PFSK-1 (cell line): ENCODE measurements around the gene MAPT.

Experiments used
- POLR2AphosphoS5 ChIP-seq: IDR thresholded peaks from 2 replicates; pipeline ENCODE4 v1.6.1; 2012; ENCODE audit warnings: low read depth, mild to moderate bottlenecking, control low read depth, low read length, moderate library complexity
- TAF1 ChIP-seq: IDR thresholded peaks from 2 replicates; pipeline ENCODE4 v1.6.1; 2012; ENCODE audit warnings: low read length, control low read depth, borderline replicate concordance; ENCODE audit not compliant: insufficient read depth
- TF ChIP-seq, protein P1 (sequence below), 2 experiments: IDR thresholded peaks; 2 replicates each; pipeline versions ENCODE4 v1.6.1 to v1.8.0; 2011 to 2012; ENCODE audit warnings: low read depth in 2 of 2, low read length in 2 of 2, control low read depth in 1 of 2, inconsistent platforms in 1 of 2, mild to moderate bottlenecking in 1 of 2, moderate library complexity in 1 of 2; ENCODE audit not compliant: insufficient read depth in 1 of 2

GRCh38 chr17:45908935-45909334 is 14.6 kb downstream of the MAPT start:
- TF ChIP-seq, protein P1, sequence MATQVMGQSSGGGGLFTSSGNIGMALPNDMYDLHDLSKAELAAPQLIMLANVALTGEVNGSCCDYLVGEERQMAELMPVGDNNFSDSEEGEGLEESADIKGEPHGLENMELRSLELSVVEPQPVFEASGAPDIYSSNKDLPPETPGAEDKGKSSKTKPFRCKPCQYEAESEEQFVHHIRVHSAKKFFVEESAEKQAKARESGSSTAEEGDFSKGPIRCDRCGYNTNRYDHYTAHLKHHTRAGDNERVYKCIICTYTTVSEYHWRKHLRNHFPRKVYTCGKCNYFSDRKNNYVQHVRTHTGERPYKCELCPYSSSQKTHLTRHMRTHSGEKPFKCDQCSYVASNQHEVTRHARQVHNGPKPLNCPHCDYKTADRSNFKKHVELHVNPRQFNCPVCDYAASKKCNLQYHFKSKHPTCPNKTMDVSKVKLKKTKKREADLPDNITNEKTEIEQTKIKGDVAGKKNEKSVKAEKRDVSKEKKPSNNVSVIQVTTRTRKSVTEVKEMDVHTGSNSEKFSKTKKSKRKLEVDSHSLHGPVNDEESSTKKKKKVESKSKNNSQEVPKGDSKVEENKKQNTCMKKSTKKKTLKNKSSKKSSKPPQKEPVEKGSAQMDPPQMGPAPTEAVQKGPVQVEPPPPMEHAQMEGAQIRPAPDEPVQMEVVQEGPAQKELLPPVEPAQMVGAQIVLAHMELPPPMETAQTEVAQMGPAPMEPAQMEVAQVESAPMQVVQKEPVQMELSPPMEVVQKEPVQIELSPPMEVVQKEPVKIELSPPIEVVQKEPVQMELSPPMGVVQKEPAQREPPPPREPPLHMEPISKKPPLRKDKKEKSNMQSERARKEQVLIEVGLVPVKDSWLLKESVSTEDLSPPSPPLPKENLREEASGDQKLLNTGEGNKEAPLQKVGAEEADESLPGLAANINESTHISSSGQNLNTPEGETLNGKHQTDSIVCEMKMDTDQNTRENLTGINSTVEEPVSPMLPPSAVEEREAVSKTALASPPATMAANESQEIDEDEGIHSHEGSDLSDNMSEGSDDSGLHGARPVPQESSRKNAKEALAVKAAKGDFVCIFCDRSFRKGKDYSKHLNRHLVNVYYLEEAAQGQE (IDR thresholded peaks at IDR 0.05; ENCODE audit: insufficient read depth in 1 of 2, low read depth in 2 of 2, low read length in 2 of 2) = no peak
- TF ChIP-seq POLR2AphosphoS5 = no peak
- TF ChIP-seq TAF1 = no peak
